ENCODE results near the gene USO1. TPM values are rescaled to one million over a fixed set of nuclear protein-coding genes. Genes with fewer than 3 reads are reported as not detected.

USO1 gene, protein sequence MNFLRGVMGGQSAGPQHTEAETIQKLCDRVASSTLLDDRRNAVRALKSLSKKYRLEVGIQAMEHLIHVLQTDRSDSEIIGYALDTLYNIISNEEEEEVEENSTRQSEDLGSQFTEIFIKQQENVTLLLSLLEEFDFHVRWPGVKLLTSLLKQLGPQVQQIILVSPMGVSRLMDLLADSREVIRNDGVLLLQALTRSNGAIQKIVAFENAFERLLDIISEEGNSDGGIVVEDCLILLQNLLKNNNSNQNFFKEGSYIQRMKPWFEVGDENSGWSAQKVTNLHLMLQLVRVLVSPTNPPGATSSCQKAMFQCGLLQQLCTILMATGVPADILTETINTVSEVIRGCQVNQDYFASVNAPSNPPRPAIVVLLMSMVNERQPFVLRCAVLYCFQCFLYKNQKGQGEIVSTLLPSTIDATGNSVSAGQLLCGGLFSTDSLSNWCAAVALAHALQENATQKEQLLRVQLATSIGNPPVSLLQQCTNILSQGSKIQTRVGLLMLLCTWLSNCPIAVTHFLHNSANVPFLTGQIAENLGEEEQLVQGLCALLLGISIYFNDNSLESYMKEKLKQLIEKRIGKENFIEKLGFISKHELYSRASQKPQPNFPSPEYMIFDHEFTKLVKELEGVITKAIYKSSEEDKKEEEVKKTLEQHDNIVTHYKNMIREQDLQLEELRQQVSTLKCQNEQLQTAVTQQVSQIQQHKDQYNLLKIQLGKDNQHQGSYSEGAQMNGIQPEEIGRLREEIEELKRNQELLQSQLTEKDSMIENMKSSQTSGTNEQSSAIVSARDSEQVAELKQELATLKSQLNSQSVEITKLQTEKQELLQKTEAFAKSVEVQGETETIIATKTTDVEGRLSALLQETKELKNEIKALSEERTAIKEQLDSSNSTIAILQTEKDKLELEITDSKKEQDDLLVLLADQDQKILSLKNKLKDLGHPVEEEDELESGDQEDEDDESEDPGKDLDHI
- total RNA-seq: 10 to 100 TPM; 42.9 to 64.8 (median 51.9) TPM
- 10 to 100 TPM; 16.4 to 20.6 (median 19.3) TPM for polyA plus RNA-seq
- long read RNA-seq, donor 1, full-length matches to known transcripts: 2 of 2 reads
- long read RNA-seq, donor 1, partial matches to known transcripts: 0 of 2 reads
- long read RNA-seq, donor 1, other reads (novel, unspliced or antisense): 0 of 2 reads
- long read RNA-seq, donor 2, full-length matches to known transcripts: 3 of 3 reads
- long read RNA-seq, donor 2, partial matches to known transcripts: 0 of 3 reads
- long read RNA-seq, donor 2, other reads (novel, unspliced or antisense): 0 of 3 reads

DNA sequence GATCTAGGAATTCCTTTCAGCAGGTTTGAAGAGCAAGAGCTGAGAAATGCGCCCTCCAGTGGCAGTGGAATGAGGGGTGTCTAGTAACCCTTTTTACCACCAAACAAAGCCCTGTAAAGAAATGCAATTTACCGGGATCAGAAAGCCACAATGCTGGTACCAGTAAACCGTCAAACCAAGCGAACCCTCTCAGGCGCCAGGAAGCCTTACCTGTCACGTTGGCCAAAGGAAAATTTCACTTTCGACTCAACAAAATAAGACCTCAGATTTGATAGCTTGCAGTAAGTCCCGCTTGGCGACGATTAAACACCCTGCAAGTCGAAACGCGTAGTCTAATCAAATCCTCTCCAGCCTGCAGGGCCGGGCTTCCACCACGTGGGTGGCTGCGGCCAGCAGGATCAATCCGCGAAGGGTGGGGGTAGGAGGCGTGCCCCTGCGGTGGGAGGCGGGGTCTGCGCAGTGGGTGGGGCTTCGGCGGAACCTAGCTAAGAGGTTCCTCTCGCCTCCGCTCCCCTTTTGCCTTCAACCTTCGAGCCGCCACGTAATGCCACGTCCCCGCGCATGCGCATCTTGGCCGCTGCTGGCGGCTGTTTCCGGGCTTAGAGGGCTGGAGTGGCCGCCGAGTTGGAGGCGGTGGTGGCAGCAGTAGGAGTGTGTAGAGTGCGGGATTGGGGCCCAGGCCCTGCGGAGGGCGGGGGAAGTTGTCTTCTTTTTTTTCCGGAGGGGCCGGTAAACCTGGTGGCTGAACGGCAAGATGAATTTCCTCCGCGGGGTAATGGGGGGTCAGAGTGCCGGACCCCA is at the start of gene USO1:
USO1 (plus strand) TSS at position 512 of the 801 bp plus-strand sequence; CDS start at position 755, 243 bp downstream.
- WGBS, 5 donors: 1 to 2% (median 1%) methylated on average over 38 to 48 of the region's 48 CpGs
- no peaks in the 10 kb centered on the region for H3K9me3 ChIP-seq
- TF ChIP-seq POLR2AphosphoS5 (IDR thresholded peaks at IDR 0.05): peak; percentile 99 to 100 (median 100)
- TF ChIP-seq CTCF (IDR thresholded peaks at IDR 0.05 in 8 of 11, conservative IDR thresholded peaks at IDR 0.05 in 3 of 11): peak; percentile 48 to 82 (median 68)
- TF ChIP-seq POLR2A (IDR thresholded peaks at IDR 0.05): peak; percentile 60 to 92 (median 88)
- H3K4me3 ChIP-seq: peak within 1 kb of the TSS; percentile 74 to 95 (median 82)
- H3K27ac ChIP-seq: peak within 1 kb of the TSS; percentile 92 to 99 (median 96)
- H3K36me3 ChIP-seq: no peaks in the 10 kb centered on the region
- peaks cover 18 to 65% (median 51%) of the 10 kb centered on the region in 6 donors for H3K4me1 ChIP-seq
- peak; percentile 100 for DNase-seq
- H3K27me3 ChIP-seq (replicated peaks in 1 of 7): no peaks in the 10 kb centered on the region
- intact Hi-C loops (cut with DNase I; ENCODE audit: low total_unique reads): loop anchor here (5.0 kb wide), 1 partner anchor 52 kb away; the partner anchor contains the start of gene G3BP2

GRCh38 chr4:75675004-75675531 is 49.3 kb upstream of the USO1 start:
- DNase-seq: no peak

DNA sequence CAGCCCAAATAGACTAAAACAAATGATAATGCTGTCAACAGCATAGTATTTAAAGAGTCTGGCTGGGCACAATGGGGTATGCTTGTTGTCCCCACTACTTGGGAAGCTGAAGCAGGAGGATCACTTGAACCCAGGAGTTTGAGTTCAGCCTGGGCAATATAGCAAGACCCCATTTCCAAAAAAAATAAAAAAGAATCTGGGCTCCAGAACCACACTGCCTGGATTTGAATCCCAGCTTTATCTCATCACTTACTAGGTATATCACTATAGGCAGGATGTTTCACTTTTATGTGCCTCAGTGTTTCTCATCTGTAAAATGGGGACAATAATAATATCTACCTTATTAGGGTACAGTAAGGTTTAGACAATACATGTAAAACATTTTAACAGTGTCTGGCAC is 45.9 kb upstream of the USO1 start:
- peaks cover 6 to 9% (median 7%) of the 10 kb centered on the region in 6 donors for H3K4me1 ChIP-seq
- DNase-seq: no peak
- TF ChIP-seq CTCF (IDR thresholded peaks at IDR 0.05 in 8 of 11, conservative IDR thresholded peaks at IDR 0.05 in 3 of 11) (no peak), POLR2AphosphoS5 (IDR thresholded peaks at IDR 0.05) (no peak), POLR2A (IDR thresholded peaks at IDR 0.05) (no peak)
- no peak overlapping the region for H3K4me3 ChIP-seq
- H3K9me3 ChIP-seq: no peaks in the 10 kb centered on the region
- no peaks in the 10 kb centered on the region for H3K27me3 ChIP-seq (replicated peaks in 1 of 7)
- H3K36me3 ChIP-seq: no peaks in the 10 kb centered on the region
- intact Hi-C loops (cut with DNase I; ENCODE audit: low total_unique reads): no loop called here
- no peak overlapping the region for H3K27ac ChIP-seq

More at GRCh38 chr4:75675004-75675531, 49.3 kb upstream of the USO1 start:
- 90 to 97% (median 93%) methylated on average over 10 to 11 of the region's 11 CpGs for WGBS, 5 donors
- Histone ChIP-seq H3K27ac (no peak overlapping the region), H3K9me3 (no peaks in the 10 kb centered on the region), H3K27me3 (replicated peaks in 1 of 7) (no peaks in the 10 kb centered on the region), H3K4me3 (no peak overlapping the region), H3K4me1 (peaks cover 21 to 32% (median 27%) of the 10 kb centered on the region in 6 donors), H3K36me3 (no peaks in the 10 kb centered on the region)
- TF ChIP-seq POLR2AphosphoS5 (IDR thresholded peaks at IDR 0.05) (no peak), POLR2A (IDR thresholded peaks at IDR 0.05) (no peak)
- intact Hi-C loops (cut with DNase I; ENCODE audit: low total_unique reads): no loop called here
